GM18517 (cell line): ENCODE results near the gene LIN37.
"Not testable (repeated sequence)": the region's sequence is repeated elsewhere in the genome, so short reads cannot be mapped to it uniquely, and the experiment has no call there.

Experiments
- ATAC-seq: cut with Tn5 transposase; IDR thresholded peaks from one replicate; pipeline ENCODE4 v1.9.1; 2021; ENCODE audit warnings: mild to moderate bottlenecking, moderate library complexity; ENCODE audit not compliant: unreplicated experiment

LIN37 gene

DNA sequence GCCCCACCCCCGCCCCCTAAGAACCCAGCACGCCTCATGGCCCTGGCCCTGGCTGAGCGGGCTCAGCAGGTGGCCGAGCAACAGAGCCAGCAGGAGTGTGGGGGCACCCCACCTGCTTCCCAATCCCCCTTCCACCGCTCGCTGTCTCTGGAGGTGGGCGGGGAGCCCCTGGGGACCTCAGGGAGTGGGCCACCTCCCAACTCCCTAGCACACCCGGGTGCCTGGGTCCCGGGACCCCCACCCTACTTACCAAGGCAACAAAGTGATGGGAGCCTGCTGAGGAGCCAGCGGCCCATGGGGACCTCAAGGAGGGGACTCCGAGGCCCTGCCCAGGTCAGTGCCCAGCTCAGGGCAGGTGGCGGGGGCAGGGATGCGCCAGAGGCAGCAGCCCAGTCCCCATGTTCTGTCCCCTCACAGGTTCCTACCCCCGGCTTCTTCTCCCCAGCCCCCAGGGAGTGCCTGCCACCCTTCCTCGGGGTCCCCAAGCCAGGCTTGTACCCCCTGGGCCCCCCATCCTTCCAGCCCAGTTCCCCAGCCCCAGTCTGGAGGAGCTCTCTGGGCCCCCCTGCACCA lies 38.9 kb downstream of the LIN37 start:
- no peak for ATAC-seq

DNA sequence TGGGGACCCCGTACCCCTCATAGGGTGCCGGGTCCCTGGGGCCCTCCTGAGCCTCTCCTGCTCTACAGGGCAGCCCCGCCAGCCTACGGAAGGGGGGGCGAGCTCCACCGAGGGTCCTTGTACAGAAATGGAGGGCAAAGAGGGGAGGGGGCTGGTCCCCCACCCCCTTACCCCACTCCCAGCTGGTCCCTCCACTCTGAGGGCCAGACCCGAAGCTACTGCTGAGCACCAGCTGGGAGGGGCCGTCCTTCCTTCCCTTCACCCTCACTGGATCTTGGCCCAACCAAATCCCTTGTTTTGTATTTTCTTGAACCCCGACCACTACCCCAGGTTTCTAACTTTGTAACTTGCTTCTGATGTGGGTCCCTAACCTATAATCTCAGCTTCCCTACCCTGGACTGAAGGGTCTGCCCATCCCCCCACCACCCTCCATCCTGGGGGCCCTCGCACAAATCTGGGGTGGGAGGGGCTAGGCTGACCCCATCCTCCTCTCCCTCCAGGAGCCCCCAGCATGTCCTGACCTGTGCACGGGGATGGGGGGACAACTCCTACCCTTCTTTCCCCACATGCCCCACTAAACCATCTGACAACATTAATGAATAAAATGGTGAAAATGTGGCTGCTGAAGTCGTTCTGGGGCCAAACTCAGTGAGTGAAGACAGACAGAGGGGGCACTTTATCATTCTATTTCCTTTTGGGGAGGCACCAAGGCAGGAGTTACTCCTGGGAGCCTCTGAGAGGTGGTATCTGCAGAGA lies 40.0 kb downstream of the LIN37 start:
- no peak for ATAC-seq

DNA sequence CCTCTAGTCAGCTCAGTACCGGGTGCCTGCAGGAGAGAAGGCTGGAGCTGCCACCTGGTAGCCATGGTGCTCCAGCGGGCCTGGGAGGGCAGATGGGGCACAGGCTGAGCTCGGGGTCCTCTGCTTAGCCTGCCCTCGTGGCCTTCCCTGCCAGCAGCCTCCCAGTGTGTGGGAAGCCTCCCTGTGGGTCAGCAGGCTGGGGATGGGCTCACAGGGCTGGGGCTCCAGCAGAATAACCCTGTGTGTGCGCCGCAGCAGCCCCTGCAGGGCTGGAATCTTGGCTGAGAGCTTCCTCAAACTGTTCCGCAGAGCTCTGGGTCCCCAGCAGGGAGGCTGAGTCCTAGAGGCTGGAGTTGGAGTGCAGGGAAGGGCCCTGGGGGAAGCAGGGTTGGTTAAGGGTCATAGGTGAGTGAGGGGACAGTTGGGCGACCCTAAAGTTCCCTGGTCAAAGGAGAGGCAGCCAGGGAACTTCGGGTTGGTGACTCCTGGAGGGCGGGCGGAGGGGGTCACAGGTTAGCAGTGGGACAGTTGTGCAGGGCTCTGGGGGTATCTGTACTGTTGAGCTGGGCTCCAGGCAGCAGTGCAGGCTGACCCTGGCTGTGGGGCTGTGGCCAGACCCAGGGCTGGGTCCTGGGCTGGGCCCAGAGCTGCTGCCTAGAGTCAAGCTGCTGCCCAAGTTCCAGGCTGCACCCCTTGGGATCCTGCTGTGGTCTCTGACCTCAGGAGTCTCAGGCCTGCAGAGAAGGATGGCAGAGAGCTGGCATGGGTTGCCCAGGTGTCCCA lies 41.0 kb downstream of the LIN37 start:
- no peak for ATAC-seq

DNA sequence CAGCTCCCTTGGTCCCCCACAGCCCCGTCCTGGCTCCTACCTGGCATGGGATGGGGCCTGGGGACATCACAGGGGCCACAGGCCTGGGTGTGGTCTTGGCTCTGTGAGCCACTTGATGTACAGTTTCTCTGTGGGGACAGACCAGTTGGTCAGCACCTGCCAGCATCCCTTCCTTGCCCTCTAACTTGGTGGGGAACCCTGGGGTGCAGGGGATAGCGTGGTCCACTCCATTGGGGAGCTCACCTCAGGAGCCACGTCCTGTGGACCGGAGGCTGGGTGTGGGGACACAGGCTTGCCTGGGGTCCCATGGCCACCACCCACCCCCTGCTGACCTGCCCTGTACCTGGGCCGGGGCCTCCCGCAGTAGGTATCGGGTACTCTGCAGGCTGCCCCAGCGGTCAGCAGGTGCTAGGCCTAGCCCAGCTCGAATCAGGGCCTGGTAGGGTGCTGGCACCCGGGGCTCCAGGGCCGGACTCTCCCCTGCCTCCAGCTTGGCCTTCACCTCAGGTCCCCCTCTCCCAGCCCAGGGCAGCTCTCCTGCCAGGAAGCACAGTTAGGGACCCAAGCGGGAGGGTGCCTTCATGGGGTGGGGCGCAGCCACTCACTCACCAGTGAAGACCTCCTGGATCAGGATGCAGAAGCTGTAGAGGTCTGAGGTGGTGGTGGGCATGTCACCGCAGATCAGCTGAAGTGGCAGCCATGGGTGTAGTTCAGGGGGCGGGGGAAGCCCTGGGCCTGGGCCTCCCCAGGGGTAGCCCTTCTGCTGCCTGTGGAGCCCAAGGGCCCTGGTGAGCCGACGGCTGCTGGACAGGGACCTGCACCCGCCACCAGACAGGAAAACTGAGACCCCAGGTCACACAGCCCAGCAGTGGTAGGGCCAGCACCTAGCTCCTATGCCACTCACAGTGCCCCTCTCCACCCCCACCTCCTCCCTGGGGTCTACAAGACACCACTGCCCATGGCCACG lies 41.9 kb downstream of the LIN37 start:
- no peak for ATAC-seq

DNA sequence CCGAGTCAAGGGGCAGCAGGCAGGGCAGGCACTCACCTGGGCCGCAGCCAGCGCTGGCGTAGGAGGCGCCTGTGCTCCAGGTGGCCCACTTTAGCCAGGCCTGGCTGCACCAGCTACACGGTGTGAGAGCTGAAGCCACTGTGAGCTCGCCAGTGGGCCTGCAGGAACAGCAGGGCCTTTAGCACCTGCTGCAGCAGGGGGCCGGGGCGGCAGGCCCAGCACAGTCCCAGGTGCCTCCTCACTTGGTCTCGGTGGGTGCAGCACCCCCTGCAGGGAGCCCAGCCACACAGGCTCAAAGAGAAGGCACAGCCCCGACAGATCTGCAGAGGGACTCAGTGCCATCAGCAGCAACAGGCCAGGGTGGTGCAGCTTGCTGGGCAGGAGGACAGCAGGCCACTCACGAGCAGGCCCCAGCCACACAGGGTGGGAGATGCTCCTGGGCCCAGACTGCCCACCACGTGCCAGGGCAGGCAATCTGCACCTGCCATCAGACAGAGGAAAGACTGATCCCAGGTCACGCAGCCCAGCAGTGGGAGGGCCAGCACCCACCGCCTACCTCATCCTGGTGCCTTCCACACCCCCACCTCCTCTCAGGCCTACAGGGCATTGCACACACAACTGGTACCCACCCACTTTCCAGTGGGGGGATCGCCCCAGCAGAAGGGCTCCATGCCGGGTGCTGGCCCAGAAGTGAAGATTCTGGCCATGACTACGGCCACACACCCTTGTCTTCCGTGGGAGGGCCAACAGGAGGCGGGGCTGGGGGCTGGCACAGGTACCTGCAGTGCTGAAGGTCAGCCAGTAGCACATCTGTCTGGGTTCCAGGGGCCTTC lies 42.8 kb downstream of the LIN37 start:
- no peak for ATAC-seq

DNA sequence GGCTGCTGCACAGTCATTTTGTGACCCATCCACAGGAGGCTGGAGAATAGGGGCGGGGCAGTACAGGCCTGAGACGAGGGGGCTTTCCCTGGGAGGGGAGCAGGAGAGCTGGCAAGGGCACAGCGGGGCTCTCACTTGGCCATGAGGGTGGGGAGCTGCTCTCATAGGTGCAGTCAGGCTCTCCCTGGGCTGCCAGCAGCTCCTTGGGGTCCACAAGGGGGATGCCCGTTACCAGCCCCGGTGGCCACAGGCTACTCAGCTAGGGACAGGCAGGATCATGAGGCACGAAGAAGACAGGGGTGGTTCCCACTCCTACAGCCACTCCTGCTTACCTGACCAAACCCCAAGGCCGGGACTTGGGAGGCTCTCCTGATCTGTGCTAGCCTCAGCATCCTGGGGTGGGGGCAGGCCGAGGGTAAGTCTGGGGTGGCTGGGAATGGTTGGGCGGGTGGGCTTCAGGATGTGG lies 43.5 kb downstream of the LIN37 start:
- no peak for ATAC-seq

DNA sequence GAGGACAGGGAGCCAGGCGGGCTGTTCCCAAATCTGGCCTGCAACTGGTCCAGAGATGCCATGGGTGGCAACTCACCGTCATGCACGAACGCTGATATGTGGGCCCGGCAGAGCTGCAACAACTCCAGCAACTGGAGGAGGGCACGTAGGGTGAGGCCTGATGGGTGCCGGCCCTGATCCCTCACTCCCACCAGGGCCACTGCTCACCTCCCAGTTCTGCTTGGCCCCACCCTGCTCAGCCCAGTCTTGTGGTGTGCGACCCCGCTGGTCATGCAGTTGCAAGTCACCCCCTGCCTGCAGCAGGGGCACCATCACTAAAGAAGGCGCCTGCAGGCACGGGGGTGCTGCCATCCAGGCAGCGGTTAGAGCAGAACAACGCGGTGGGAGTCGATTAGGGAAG lies 43.9 kb downstream of the LIN37 start:
- no peak for ATAC-seq

DNA sequence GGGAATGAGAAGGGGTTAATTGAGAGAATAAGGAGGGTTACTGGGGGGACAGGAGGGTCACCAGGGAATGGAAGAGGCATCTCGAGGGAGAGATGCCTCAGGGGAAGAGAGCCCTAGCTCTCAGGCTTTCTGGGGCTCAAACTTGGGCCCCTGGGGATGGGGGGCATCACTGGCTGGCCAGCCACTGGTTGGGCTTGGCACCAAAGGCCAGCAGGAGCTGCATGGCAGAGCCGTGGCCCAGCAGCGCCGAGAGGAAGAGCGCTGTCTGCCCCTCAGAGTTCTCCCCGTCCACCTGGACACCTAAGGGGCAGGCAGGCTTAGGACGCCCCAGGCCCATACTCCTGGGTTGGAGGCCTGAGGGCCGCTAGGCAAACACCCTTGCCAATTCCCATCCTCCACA lies 44.5 kb downstream of the LIN37 start:
- no peak for ATAC-seq

DNA sequence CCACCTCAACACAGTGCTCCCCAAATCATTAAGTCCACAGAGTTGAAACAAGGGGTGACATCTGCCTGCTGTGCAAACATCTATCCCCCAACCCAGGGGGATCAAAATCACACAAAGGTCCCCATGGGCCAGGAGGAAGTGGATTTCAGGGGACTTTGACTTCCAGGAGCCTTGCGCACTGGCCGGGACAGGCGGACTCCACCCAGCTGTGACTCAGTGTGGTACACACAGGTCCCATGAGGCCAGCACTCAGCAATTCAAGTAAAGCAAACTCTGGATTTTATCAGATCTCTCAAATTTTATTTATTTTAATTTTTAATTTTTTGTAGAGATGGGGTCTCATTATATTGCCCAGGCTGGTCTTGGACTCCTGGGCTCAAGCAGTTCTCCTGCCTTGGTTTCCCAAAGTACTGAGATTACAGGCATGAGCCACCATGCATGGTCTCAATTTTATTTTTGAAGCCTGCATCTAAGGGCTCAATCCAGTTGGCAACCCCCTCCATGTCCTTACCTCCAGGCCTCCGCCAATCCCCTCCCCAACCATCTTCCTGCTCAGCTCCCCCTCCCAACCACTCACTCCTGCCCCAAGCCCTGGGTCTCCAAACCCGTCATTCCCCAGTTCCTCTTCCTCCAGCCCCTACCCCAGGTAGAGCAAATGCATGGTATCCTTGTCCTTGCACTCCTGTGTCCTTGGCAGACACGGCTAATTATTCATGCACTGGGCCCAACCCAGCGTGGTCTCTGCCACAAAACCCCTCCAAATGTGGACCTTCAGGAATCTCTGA lies 45.2 kb downstream of the LIN37 start:
- no peak for ATAC-seq

DNA sequence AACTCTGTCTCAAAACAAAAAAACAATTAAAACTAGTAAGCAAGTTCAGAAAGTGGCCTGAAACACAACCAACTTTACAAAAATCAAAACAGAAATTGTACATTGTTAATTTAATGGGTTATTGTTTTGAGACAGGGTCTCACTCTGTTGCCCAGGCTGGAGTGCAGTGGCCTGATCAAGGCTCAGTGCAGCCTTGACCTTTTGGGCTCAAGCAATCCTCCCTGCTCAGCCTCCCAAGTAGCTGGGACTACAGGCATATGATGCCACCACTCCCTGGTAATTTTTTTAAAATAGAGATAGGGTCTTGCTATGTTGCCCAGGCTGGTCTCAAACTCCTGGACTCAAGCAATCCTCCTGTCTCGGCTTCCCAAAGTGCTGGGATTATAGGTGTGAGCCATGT lies 47.2 kb downstream of the LIN37 start:
- ATAC-seq: not testable (repeated sequence)

DNA sequence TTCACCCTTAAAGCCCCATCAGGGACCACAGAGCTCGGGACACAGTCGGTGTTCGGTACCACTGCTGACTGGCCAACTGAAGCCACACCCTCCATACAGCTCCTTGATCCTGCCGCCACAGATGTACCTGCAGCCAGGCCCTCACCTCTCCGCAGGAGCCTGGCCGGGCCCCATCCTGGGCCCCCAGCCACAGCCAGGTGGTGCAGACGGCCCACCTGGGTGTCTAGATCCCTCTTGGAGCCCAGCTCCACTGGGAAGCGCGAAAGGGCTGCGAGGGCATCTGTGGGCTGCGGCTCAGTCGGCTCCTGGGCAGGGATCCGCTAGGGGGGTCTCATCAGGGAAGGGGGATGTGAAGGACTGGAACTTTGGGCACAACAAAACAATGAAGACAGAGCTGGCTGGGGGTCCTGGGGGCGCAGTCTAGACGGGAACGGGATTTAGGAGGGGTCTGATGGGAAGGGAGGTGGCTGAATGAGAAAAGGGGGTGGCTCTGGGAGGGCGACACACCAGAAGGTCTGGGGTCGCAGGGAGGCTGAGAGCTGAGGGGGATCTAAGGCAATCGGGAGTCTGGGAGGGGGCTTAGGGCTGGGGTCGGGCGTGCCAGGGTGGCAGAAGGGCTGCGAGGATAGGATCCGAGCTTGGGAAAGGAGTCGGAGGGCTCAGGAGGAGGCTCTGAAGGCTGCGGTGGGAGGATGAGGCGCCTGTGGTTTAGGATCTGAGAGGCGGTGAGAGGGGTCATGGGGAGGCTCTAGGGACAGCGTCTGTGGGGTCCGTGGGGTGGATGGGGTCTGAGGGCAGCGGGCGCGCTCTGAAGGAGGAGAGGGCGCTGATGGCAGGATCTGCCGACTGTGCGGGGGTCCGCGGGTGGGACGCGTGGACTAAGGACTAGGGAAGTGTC lies 48.5 kb downstream of the LIN37 start:
- no peak for ATAC-seq

DNA sequence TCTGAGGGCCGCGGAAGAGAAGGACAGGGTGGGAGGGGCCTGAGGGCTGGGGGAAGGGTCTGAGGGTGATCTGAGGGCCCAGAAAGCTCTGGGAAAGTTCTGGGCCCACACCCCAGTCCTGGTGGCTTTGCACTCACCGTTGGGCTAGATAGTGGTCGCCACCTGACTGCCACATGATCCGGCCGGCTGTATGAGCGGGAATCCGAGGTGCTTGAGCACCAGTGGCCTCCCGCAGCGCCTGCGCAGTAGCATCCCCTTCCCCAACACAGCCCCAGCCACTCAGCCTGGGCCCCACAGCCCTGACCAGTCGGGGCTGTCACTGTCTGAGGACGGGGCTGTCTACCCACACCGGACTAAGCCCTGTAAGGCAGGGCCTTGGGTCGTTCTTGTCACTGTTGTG lies 49.3 kb downstream of the LIN37 start:
- ATAC-seq: no peak

DNA sequence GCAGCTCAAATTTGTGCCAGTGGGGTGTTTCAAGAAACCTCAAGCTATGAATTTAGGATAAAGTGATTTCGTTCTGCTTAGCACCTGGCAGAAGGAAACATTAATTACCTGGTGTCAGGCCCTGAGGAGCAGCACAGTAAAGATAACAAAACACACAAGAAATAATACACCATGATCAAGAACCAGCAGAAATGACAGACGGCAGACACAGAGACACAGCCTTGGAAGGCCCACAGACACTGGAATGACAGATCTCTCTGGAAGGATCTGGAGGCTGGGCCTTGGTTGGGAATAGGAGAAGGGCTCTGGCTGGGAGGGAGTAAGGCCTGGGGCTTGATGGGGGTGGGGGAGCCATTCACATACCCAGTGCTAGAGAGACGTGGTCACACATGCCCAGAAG lies 53.5 kb downstream of the LIN37 start:
- no peak for ATAC-seq
